Heart left ventricle (tissue), 13 donors: Measurements from ENCODE around the gene CLEC3A.

Source experiments
- CTCF ChIP-seq, 12 donors: fragments of 200-600 bp; sonication (generic) in 4 of 12; IDR thresholded peaks; one replicate each; pipeline versions ENCODE4 v1.5.0 to v1.8.0; 2018 to 2022; ENCODE audit warnings: antibody characterized with exemption in 12 of 12, mild to moderate bottlenecking in 5 of 12
- POLR2A ChIP-seq, 2 donors: fragments of 450-650 bp; IDR thresholded peaks; one replicate each; pipeline ENCODE4 v1.6.1; 2017; ENCODE audit warnings: antibody characterized with exemption in 2 of 2, mild to moderate bottlenecking in 2 of 2, moderate library complexity in 2 of 2
- donor health status: ischemic (EF 13 %, LVEDD 7.1; RV severe dilation, severe dysfunction).
- donor health status: DM: no; HTN: yes; CAD: no.
- donor health status: DM: no; HTN: no; CAD: no.
- donor health status: ischemic (EF 25% LVEDD 6.9; RV normal size, moderate dysfunction).
- donor health status: ischemic (EF 25% LVEDD 5.7; RV mildly dilated, moderate dysfunction).
- donor health status: ischemic (EF 35%, LVEDD 5.7; RV mildly dilated, moderate dysfunction).
- donor health status: nonischemic (EF 11% LVEDD 7.7; RV severe dilation, severe dysfunction).
- donor health status: DM: yes; HTN: yes; CAD: no.
- donor health status: PGD.
- donor health status: ischemic (EF 29% LVEDD 5.4; RV normal size, mild dysfunction).
- donor health status: nonischemic (EF 23%, LVEDD 6.1; RV moderate dilation, normal function).

GRCh38 chr16:78035012-78035411 is 12.7 kb downstream of the CLEC3A start:
- TF ChIP-seq CTCF (IDR thresholded peaks at IDR 0.05) (no peak), POLR2A (IDR thresholded peaks at IDR 0.05) (no peak)
